ENCODE data around the gene VSNL1.

GRCh38 chr2:17640406-17640805, 99.9 kb downstream of the VSNL1 start:
- TF ChIP-seq, protein P1, sequence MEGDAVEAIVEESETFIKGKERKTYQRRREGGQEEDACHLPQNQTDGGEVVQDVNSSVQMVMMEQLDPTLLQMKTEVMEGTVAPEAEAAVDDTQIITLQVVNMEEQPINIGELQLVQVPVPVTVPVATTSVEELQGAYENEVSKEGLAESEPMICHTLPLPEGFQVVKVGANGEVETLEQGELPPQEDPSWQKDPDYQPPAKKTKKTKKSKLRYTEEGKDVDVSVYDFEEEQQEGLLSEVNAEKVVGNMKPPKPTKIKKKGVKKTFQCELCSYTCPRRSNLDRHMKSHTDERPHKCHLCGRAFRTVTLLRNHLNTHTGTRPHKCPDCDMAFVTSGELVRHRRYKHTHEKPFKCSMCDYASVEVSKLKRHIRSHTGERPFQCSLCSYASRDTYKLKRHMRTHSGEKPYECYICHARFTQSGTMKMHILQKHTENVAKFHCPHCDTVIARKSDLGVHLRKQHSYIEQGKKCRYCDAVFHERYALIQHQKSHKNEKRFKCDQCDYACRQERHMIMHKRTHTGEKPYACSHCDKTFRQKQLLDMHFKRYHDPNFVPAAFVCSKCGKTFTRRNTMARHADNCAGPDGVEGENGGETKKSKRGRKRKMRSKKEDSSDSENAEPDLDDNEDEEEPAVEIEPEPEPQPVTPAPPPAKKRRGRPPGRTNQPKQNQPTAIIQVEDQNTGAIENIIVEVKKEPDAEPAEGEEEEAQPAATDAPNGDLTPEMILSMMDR (IDR thresholded peaks at IDR 0.05): no peak
- no peak for TF ChIP-seq EZH2phosphoT487 (IDR thresholded peaks at IDR 0.05)
